Activated CD8-positive, alpha-beta memory T cell treated with anti-CD3 and anti-CD28 coated beads for 4 hours (primary cell): ENCODE results near the gene TCEAL3.
"Not testable (repeated sequence)": the region's sequence is repeated elsewhere in the genome, so short reads cannot be mapped to it uniquely, and the experiment has no call there.

Experiments used
- DNase-seq, 2 donors: peaks; one replicate each; pipeline ENCODE4 v3.0.0-alpha.2; 2020; ENCODE audit warnings: low read depth in 2 of 2

The TCEAL3 gene

GRCh38 chrX:103607364-103608305 lies at the start of gene TCEAL3:
Gene TCEAL3 (plus strand): TSS chrX:103607963. CDS start chrX:103609065, 1,102 bp downstream.
- no peak for DNase-seq

- DNase-seq: no peak
These were observed 47.5 kb upstream of the TCEAL3 start for GRCh38 chrX:103560256-103560655.

GRCh38 chrX:103562801-103563200 lies 45.0 kb upstream of the TCEAL3 start:
- DNase-seq: no peak

- DNase-seq: no peak
These were observed 42.6 kb upstream of the TCEAL3 start for GRCh38 chrX:103565197-103565596.

GRCh38 chrX:103565752-103566151 lies 42.0 kb upstream of the TCEAL3 start:
- no peak for DNase-seq

GRCh38 chrX:103571121-103571520 lies 36.6 kb upstream of the TCEAL3 start:
- DNase-seq: no peak

- no peak for DNase-seq
These were observed 36.0 kb upstream of the TCEAL3 start for GRCh38 chrX:103571726-103572125.

GRCh38 chrX:103573202-103573601 lies 34.6 kb upstream of the TCEAL3 start:
- no peak for DNase-seq

GRCh38 chrX:103584596-103584995 lies 23.2 kb upstream of the TCEAL3 start:
- no peak for DNase-seq

- no peak for DNase-seq
These were observed 22.1 kb upstream of the TCEAL3 start, which contains the start of gene TCEAL4 for GRCh38 chrX:103585411-103586313. Gene TCEAL4 (plus strand): TSS chrX:103585515. CDS start chrX:103586676, 1,161 bp downstream.

- no peak for DNase-seq
These were observed 21.5 kb upstream of the TCEAL3 start for GRCh38 chrX:103586314-103586646.

GRCh38 chrX:103586659-103587058 lies 21.1 kb upstream of the TCEAL3 start:
- no peak for DNase-seq

- DNase-seq: not testable (repeated sequence)
These were observed 15.5 kb upstream of the TCEAL3 start for GRCh38 chrX:103592295-103592694.

- not testable (repeated sequence) for DNase-seq
These were observed 12.6 kb upstream of the TCEAL3 start for GRCh38 chrX:103595202-103595601.

- DNase-seq: no peak
These were observed 672 bp downstream of the TCEAL3 start for GRCh38 chrX:103608306-103608963.

- DNase-seq: no peak
These were observed 2.5 kb downstream of the TCEAL3 start for GRCh38 chrX:103610282-103610681.

- DNase-seq: no peak
These were observed 5.7 kb downstream of the TCEAL3 start for GRCh38 chrX:103613362-103613890.

- no peak for DNase-seq
These were observed 7.2 kb downstream of the TCEAL3 start for GRCh38 chrX:103614999-103615398.

GRCh38 chrX:103615781-103616371 lies 8.1 kb downstream of the TCEAL3 start:
- no peak for DNase-seq

GRCh38 chrX:103616676-103617186 lies 9.0 kb downstream of the TCEAL3 start:
- DNase-seq: no peak

- DNase-seq: no peak
These were observed 16.3 kb downstream of the TCEAL3 start for GRCh38 chrX:103624111-103624510.
